Islet of Langerhans (tissue), 1 donor: ENCODE data around the gene GNGT1.

Source experiments
- FAIRE-seq: peaks from one replicate; lab custom pipeline; 2011; peaks lifted over from hg19 to GRCh38; lab: Jason Lieb, UNC

Gene GNGT1

DNA sequence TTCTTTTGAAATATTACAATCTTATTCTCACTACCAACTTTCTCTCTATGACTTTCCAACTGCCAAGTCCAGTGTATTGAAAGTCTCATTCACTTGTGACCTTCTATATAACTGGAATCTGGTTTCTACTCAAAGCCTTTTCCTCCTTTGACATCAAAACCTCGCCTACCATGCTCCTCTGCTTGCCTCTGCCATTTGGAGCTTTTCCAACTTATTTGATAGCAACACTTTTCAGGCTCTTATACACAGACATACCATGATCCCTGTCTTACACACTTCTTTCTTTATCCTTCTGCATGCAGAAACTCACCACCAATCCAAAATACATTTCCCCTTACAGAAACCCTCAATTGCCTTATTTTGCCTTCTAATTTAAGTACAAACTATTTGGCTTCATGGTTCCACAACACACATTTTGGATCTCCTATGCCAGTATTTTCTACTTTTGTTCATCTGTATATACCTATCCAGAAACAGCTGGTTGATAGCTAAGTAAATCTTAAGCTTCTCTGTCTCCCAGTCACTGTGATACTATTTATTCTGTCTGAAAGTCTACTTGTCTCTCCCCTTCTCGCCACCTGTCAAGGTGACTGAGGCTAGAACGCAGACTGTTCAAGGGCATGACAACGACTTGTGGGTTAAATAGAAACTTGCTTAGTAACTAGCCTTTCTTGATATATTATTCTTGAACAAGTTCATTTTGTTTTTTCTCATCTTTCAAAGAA is 37.6 kb downstream of the GNGT1 start:
- FAIRE-seq = no peak

- no peak for FAIRE-seq
Measured at GRCh38 chr7:93944673-93945072, 38.3 kb downstream of the GNGT1 start.

- FAIRE-seq = no peak
Measured at GRCh38 chr7:93945083-93945482, 38.7 kb downstream of the GNGT1 start.

- no peak for FAIRE-seq
Measured at GRCh38 chr7:93945756-93946535, 39.6 kb downstream of the GNGT1 start.

DNA sequence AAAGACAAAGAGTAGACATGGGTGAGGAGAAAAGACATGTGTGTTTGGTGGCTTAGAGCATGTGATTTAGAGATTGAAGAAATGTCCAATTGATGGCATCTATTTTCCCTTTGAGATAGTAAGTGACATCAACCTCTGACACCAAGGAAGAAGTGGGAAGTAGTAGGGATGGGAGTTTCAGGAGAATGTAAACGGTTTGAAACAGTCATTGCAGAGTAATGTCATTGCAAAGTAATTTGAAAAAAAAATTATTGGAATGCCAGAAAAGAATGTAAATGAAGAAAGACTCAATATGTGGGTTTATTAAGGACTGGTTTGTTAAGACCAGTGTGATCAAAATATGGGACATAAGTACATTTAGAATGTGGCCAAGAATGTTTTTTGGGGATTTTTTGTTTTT is 41.7 kb downstream of the GNGT1 start:
- FAIRE-seq = no peak

DNA sequence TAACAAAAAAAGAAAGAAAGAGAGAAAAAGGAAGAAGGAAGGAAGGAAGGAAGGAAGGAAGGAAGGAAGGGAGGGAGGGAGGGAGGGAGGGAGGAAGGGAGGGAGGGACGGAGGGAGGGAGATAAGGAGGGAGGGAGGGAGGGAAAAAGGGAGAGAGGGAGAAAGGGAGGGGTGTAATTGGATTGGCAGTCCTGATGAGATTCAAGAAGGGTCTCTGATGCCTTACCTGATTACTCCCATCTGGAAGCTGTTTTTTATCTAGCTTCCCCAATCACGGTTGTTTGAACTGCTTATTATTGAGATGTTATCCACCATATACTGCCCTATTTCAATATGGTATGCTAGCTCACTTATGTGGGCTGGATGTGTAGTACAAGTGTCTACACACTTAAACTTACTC is 42.5 kb downstream of the GNGT1 start:
- no peak for FAIRE-seq

- no peak for FAIRE-seq
Measured at GRCh38 chr7:93949423-93949822, 43.1 kb downstream of the GNGT1 start.

GRCh38 chr7:93955304-93955703 is 48.9 kb downstream of the GNGT1 start:
- no peak for FAIRE-seq

- no peak for FAIRE-seq
Measured at GRCh38 chr7:93957767-93958166, 51.4 kb downstream of the GNGT1 start.

DNA sequence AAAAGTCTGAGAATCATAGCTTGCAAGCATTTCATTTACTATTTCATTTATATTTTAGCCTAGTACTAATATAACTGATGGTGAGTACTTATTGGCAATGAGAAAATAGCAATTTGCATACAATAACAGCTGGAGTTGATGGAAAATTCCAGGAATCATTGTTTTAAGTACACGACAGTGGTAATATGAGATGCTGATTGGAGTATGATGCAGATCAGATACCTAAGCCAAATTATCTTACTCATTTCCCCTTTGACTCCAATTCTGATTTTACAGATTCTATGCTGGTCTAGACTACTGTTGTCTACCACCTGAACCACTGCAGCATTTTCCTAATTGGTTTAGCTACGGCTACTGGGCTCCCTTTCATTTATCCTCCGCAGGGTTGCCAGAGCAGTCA is 51.8 kb downstream of the GNGT1 start:
- no peak for FAIRE-seq

GRCh38 chr7:93958651-93959050 is 52.3 kb downstream of the GNGT1 start:
- no peak for FAIRE-seq
